ENCODE data around the gene MYEOV. TPM values are rescaled to one million over a fixed set of nuclear protein-coding genes. Genes with fewer than 3 reads are reported as not detected.

The MYEOV gene
- total and polyA plus RNA-seq, 2 of the 8 experiments (the other 6 are each of a cell fraction or from before 2014, with no cell fraction given) = 0.44 to 0.67 TPM

DNA sequence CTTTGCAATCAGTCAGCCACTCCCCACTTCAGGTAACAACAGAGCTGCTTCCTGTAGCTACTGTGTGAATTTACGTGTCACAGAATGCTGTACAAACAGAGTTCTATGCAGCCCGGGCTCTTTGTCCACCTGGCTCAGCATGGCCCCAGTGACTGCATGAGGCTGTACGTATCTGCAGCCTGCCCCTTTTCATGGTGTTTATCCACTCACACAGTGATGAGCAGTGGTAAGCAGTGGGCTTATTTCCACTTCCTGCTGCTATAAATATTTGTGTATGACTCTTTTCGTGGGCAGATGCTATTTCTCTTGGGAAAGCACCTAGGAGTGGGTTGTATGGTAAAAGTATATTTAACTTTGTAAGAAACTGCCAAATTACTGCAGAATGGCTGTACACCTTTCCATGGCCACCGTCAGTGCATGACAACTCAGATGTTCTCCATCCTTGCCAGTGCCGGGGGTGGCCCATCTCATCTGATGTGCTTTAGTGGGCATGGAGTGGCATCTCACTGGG, 43.3 kb downstream of the MYEOV start:
- no peak for FAIRE-seq
- no peaks in the 10 kb centered on the region for H3K79me2 ChIP-seq (ENCODE audit: control insufficient read depth in 1 of 2, insufficient read depth in 2 of 2, low read length in 2 of 2)
- H3K4ac ChIP-seq (replicated peaks; ENCODE audit: insufficient read length, low read depth, low read length) = no peak overlapping the region
- WGBS, 2 experiments (ENCODE audit: extremely low coverage in 1 of 2, insufficient coverage in 1 of 2, insufficient read length in 1 of 2, insufficient replicate concordance in 2 of 2, low coverage in 1 of 2, low lambda C conversion rate in 2 of 2, missing lambda C conversion rate in 1 of 2) = 92% methylated on average over 6 of the region's 6 CpGs; no CpG with 5 or more reads in 1 of the 2 experiments
- H3K79me1 ChIP-seq (ENCODE audit: low read depth, low read length) = no peaks in the 10 kb centered on the region
- H2BK12ac ChIP-seq (ENCODE audit: low read depth, low read length) = no peak overlapping the region
- no peaks in the 10 kb centered on the region for H4K20me1 ChIP-seq (replicated peaks in 1 of 2; ENCODE audit: control insufficient read depth in 1 of 2, insufficient read depth in 2 of 2, low read length in 2 of 2)
- no peak overlapping the region for H2BK120ac ChIP-seq (replicated peaks; ENCODE audit: low read depth, low read length)
- DNase-seq (ENCODE audit: low read depth in 1 of 2, low spot score in 2 of 2) = no peak
- no peak overlapping the region for H2BK15ac ChIP-seq (ENCODE audit: low read length)
- H3K9ac ChIP-seq (replicated peaks in 1 of 4; ENCODE audit: extremely low read depth in 1 of 4, low read depth in 3 of 4, low read length in 3 of 4) = no peak overlapping the region
- no peak overlapping the region for H3K4me2 ChIP-seq (ENCODE audit: insufficient read depth in 1 of 2, low read depth in 2 of 2, low read length in 2 of 2)
- H4K91ac ChIP-seq (replicated peaks; ENCODE audit: insufficient read length, low read length) = no peak overlapping the region
- TF ChIP-seq NANOG (IDR thresholded peaks at IDR 0.05; ENCODE audit: insufficient read depth, low read depth, low read length, poor library complexity, severe bottlenecking) (no peak), PHF8 (conservative IDR thresholded peaks at IDR 0.05; ENCODE audit: low read depth, low read length) (no peak), YY1 (IDR thresholded peaks at IDR 0.05; ENCODE audit: low read depth, low read length) (no peak), CREB1 (IDR thresholded peaks at IDR 0.05) (no peak), EP300 (IDR thresholded peaks at IDR 0.05; ENCODE audit: borderline replicate concordance in 1 of 2, low read depth in 2 of 2, low read length in 2 of 2) (no peak)
- TF ChIP-seq, protein P1, sequence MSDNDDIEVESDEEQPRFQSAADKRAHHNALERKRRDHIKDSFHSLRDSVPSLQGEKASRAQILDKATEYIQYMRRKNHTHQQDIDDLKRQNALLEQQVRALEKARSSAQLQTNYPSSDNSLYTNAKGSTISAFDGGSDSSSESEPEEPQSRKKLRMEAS (IDR thresholded peaks at IDR 0.05) = no peak
- peaks cover 0 to 3% (median 0%) of the 10 kb centered on the region in 4 experiments; a peak in 4 of 7 replicates for H3K4me1 ChIP-seq (replicated peaks in 1 of 4; ENCODE audit: control insufficient read depth in 3 of 4, insufficient read depth in 4 of 4, low read length in 3 of 4)
- H2BK5ac ChIP-seq (ENCODE audit: low read depth, low read length) = no peak overlapping the region
- peaks cover 7 to 13% of the 10 kb centered on the region in 2 experiments; a peak in 3 of 4 replicates for H3K9me3 ChIP-seq (ENCODE audit: insufficient read depth in 2 of 2, low read depth in 1 of 2, low read length in 1 of 2)
- POLR2A ChIA-PET (ENCODE audit: partially characterized antibody) = no interaction called here
- H2AFZ ChIP-seq (ENCODE audit: low read length) = no peak overlapping the region
- no peaks in the 10 kb centered on the region for H3K23me2 ChIP-seq (ENCODE audit: low read depth, low read length)
- no peak overlapping the region for H3K4me3 ChIP-seq (ENCODE audit: extremely low read depth in 1 of 4, insufficient read depth in 2 of 4, low read depth in 3 of 4, low read length in 4 of 4)
- no peak overlapping the region for H3K23ac ChIP-seq (ENCODE audit: insufficient read length)
- H3K56ac ChIP-seq (replicated peaks; ENCODE audit: insufficient read length, low read depth, low read length) = no peak overlapping the region
- H3K18ac ChIP-seq (ENCODE audit: extremely low read depth, low read length) = no peak overlapping the region
- H2BK20ac ChIP-seq (ENCODE audit: low read length) = no peak overlapping the region
- CTCF ChIA-PET (ENCODE audit: partially characterized antibody) = interaction anchor here (1.0 kb wide), 1 partner anchor 11 kb away, joined by 3 read pairs; no protein-coding TSS in a partner anchor
- H3K27ac ChIP-seq (ENCODE audit: low read depth, low read length) = no peak overlapping the region
- no peak overlapping the region for H3K14ac ChIP-seq (ENCODE audit: insufficient read length)
- no peak overlapping the region for H4K5ac ChIP-seq (ENCODE audit: insufficient read length, low read depth, low read length)
- H3K36me3 ChIP-seq (ENCODE audit: control insufficient read depth in 2 of 4, insufficient read depth in 4 of 4, low read length in 3 of 4) = no peaks in the 10 kb centered on the region
- H3K27me3 ChIP-seq (replicated peaks in 1 of 4; ENCODE audit: control insufficient read depth in 3 of 4, extremely low read depth in 1 of 4, insufficient read depth in 3 of 4, low read length in 3 of 4) = no peaks in the 10 kb centered on the region; a peak in 1 of 7 replicates
- H4K8ac ChIP-seq (ENCODE audit: extremely low read depth, insufficient read depth, low read length) = no peak overlapping the region
- no peak overlapping the region for H2AK5ac ChIP-seq (ENCODE audit: low read depth, low read length)

Data from H1 (cell line).